OCI-LY7 (cell line): ENCODE measurements around the gene ZMIZ1. TPM values are rescaled to one million over a fixed set of nuclear protein-coding genes. Genes with fewer than 3 reads are reported as not detected.

Experiments
- BruUV-seq: library from RNA; stranded (reverse); fragments of 400-500 nt; replicated peaks from 2 replicates; lab custom pipeline; 2021; lab: Mats Ljungman, UMichigan
- CTCF ChIA-PET: fragments of 300-600 bp; sonication (Branson Sonifier 250); formaldehyde crosslinking; loops from one replicate; lab custom pipeline; 2022; ENCODE audit warnings: antibody characterized with exemption; ENCODE audit not compliant: unreplicated experiment; lab: Charles Lee
- POLR2A ChIA-PET: fragments of 300-600 bp; sonication (Branson Sonifier 250); formaldehyde crosslinking; loops from one replicate; lab custom pipeline; 2022; ENCODE audit warnings: antibody characterized with exemption; lab: Charles Lee
- DNase-seq: peaks from one replicate; pipeline ENCODE4 v3.0.0-alpha.2; 2015; ENCODE audit warnings: low spot score
- H2AFZ ChIP-seq: fragments of 200-600 bp; sonication (generic), shearing (Covaris generic); 2 replicates; pipeline ENCODE4 v1.6.1; 2014; ENCODE audit warnings: mild to moderate bottlenecking, antibody characterized with exemption, low read length, moderate library complexity
- H3K27ac ChIP-seq: fragments of 200-600 bp; sonication (generic); 2 replicates; pipeline ENCODE4 v1.5.1; 2014; ENCODE audit warnings: mixed run types, low read depth, mild to moderate bottlenecking, moderate library complexity, low read length, inconsistent platforms; ENCODE audit not compliant: poor library complexity, severe bottlenecking
- H3K36me3 ChIP-seq: fragments of 200-600 bp; sonication (generic); 2 replicates; pipeline ENCODE4 v1.6.1; 2014; ENCODE audit warnings: mild to moderate bottlenecking, antibody characterized with exemption, low read length, moderate library complexity, mixed read lengths; ENCODE audit not compliant: insufficient read depth
- H3K4me1 ChIP-seq: fragments of 200-600 bp; sonication (generic); 2 replicates; pipeline ENCODE4 v1.5.1; 2014; ENCODE audit warnings: mild to moderate bottlenecking, low read length; ENCODE audit not compliant: insufficient read depth, poor library complexity, severe bottlenecking
- H3K4me2 ChIP-seq: fragments of 200-600 bp; sonication (generic); 2 replicates; pipeline ENCODE4 v1.6.1; 2014; ENCODE audit warnings: mild to moderate bottlenecking, low read length
- H3K4me3 ChIP-seq: fragments of 200-600 bp; sonication (generic); 2 replicates; pipeline ENCODE4 v1.5.1; 2014; ENCODE audit warnings: mild to moderate bottlenecking, low read depth, low read length; ENCODE audit not compliant: poor library complexity, severe bottlenecking
- H3K79me2 ChIP-seq: fragments of 200-600 bp; sonication (generic); 2 replicates; pipeline ENCODE4 v1.6.1; 2016; ENCODE audit warnings: low read depth, mild to moderate bottlenecking, low read length, moderate library complexity, mixed read lengths; ENCODE audit not compliant: insufficient read depth
- H3K9me2 ChIP-seq: fragments of 200-600 bp; sonication (generic); 2 replicates; pipeline ENCODE4 v1.6.1; 2016; ENCODE audit warnings: mild to moderate bottlenecking, low read length, mixed read lengths; ENCODE audit not compliant: insufficient read depth
- H3K9me3 ChIP-seq: fragments of 200-600 bp; sonication (generic); 2 replicates; pipeline ENCODE4 v1.6.1; 2014; ENCODE audit warnings: mild to moderate bottlenecking, mixed run types, low read length, mixed read lengths
- H4K20me1 ChIP-seq: fragments of 200-600 bp; sonication (generic); 2 replicates; pipeline ENCODE4 v1.6.1; 2014; ENCODE audit warnings: mild to moderate bottlenecking, antibody characterized with exemption, low read length, moderate library complexity, mixed read lengths; ENCODE audit not compliant: insufficient read depth
- EZH2phosphoT487 ChIP-seq: fragments of 200-600 bp; sonication (generic); IDR thresholded peaks from 2 replicates; pipeline ENCODE4 v1.6.1; 2018; ENCODE audit warnings: low read depth, borderline replicate concordance, mild to moderate bottlenecking, mixed run types, antibody characterized with exemption, low read length, moderate library complexity, mixed read lengths
- intact Hi-C: fragments of 100-400 bp; cut with micrococcal nuclease; formaldehyde crosslinking; loops from one replicate; pipeline ENCODE4 v1.10.0; 2022; ENCODE audit not compliant: unreplicated experiment
- total RNA-seq, 2 experiments: library from RNA; depleted of rRNA in 1 of 2; stranded (reverse); fragments of >200 nt in 1 of 2; shearing (Covaris generic) in 1 of 2; gene quantifications; 2 replicates each; pipeline ENCODE4 v1.2.3, GENCODE V29; 2014 to 2022
- TF ChIP-seq, protein P1 (sequence below): fragments of 200-600 bp; sonication (generic); conservative IDR thresholded peaks from 2 replicates; pipeline ENCODE4 v1.5.1; 2014; ENCODE audit warnings: mild to moderate bottlenecking, antibody characterized with exemption, low read length, moderate library complexity, mixed read lengths

The ZMIZ1 gene
- total RNA-seq, 2 experiments from 2014 or later, result 20.4 to 66.9 TPM

GRCh38 chr10:79316671-79317431 is 248.1 kb downstream of the ZMIZ1 start:
- peak; percentile 72 for DNase-seq
- Histone ChIP-seq H2AFZ (no peak overlapping the region), H3K4me3 (no peak overlapping the region), H3K27ac (peak overlapping the region; percentile 26), H3K9me3 (no peaks in the 10 kb centered on the region), H3K36me3 (peaks cover 23% of the 10 kb centered on the region; the same call in 1 of the 2 replicates), H3K4me1 (peaks cover 28% of the 10 kb centered on the region), H3K9me2 (no peaks in the 10 kb centered on the region), H3K79me2 (no peaks in the 10 kb centered on the region), H3K4me2 (peak overlapping the region; percentile 58), H4K20me1 (no peaks in the 10 kb centered on the region)
- intact Hi-C loops, result no loop called here
- no TSS peak for BruUV-seq
- POLR2A ChIA-PET, result interaction anchor here (1.1 kb wide), 1 partner anchor 15 kb away, joined by 7 read pairs; no protein-coding TSS in a partner anchor
- CTCF ChIA-PET, result no interaction called here
- TF ChIP-seq, protein P1, sequence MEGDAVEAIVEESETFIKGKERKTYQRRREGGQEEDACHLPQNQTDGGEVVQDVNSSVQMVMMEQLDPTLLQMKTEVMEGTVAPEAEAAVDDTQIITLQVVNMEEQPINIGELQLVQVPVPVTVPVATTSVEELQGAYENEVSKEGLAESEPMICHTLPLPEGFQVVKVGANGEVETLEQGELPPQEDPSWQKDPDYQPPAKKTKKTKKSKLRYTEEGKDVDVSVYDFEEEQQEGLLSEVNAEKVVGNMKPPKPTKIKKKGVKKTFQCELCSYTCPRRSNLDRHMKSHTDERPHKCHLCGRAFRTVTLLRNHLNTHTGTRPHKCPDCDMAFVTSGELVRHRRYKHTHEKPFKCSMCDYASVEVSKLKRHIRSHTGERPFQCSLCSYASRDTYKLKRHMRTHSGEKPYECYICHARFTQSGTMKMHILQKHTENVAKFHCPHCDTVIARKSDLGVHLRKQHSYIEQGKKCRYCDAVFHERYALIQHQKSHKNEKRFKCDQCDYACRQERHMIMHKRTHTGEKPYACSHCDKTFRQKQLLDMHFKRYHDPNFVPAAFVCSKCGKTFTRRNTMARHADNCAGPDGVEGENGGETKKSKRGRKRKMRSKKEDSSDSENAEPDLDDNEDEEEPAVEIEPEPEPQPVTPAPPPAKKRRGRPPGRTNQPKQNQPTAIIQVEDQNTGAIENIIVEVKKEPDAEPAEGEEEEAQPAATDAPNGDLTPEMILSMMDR, result peak; percentile 41
- no peak for TF ChIP-seq EZH2phosphoT487

GRCh38 chr10:79318369-79318768 is 249.6 kb downstream of the ZMIZ1 start:
- CTCF ChIA-PET, result no interaction called here
- TF ChIP-seq, protein P1, result no peak
- TF ChIP-seq EZH2phosphoT487, result no peak
- Histone ChIP-seq H2AFZ (no peak overlapping the region), H3K4me3 (no peak overlapping the region), H3K4me1 (peaks cover 34% of the 10 kb centered on the region), H3K9me2 (no peaks in the 10 kb centered on the region), H3K9me3 (no peaks in the 10 kb centered on the region), H3K4me2 (no peak overlapping the region), H3K27ac (no peak overlapping the region), H4K20me1 (no peaks in the 10 kb centered on the region), H3K36me3 (peaks cover 18% of the 10 kb centered on the region; the same call in 1 of the 2 replicates), H3K79me2 (no peaks in the 10 kb centered on the region)
- no peak for DNase-seq
- no TSS peak for BruUV-seq
- intact Hi-C loops, result no loop called here
- POLR2A ChIA-PET, result interaction anchor here (1.1 kb wide), 1 partner anchor 16 kb away, joined by 7 read pairs; no protein-coding TSS in a partner anchor
